GM23338 (cell line): ENCODE measurements around the gene MTHFD1.

Source experiments
- CREB1 ChIP-seq: fragments of 250-450 bp; sonication (Bioruptor Pico); IDR thresholded peaks from 2 replicates; pipeline ENCODE4 v1.5.0; 2020; ENCODE audit warnings: low read depth, mild to moderate bottlenecking, moderate library complexity
- CTCF ChIP-seq, 2 experiments: fragments of 200-600 bp in 1 of 2; sonication (generic) in 1 of 2; conservative IDR thresholded peaks; 2 replicates each; pipeline versions ENCODE4 v1.5.1 to v1.6.1; 2016 to 2017; ENCODE audit warnings: antibody characterized with exemption in 2 of 2, low read depth in 2 of 2, mild to moderate bottlenecking in 2 of 2, moderate library complexity in 1 of 2
- EZH2 ChIP-seq: fragments of 200-600 bp; sonication (generic); IDR thresholded peaks from one replicate; pipeline ENCODE4 v1.8.0; 2017; ENCODE audit warnings: antibody characterized with exemption, mild to moderate bottlenecking, low read depth; ENCODE audit not compliant: unreplicated experiment
- EZH2phosphoT487 ChIP-seq: fragments of 200-600 bp; sonication (generic); IDR thresholded peaks from one replicate; pipeline ENCODE4 v1.8.1; 2018; ENCODE audit warnings: antibody characterized with exemption; ENCODE audit not compliant: unreplicated experiment
- JUNB ChIP-seq: IDR thresholded peaks from one replicate; pipeline ENCODE4 v1.6.1; 2016; ENCODE audit warnings: antibody characterized with exemption; ENCODE audit not compliant: unreplicated experiment
- POLR2AphosphoS5 ChIP-seq: IDR thresholded peaks from 2 replicates; pipeline ENCODE4 v1.6.1; 2016; ENCODE audit warnings: antibody characterized with exemption, low read depth
- STAT1 ChIP-seq: IDR thresholded peaks from one replicate; pipeline ENCODE4 v1.6.1; 2016; ENCODE audit warnings: antibody characterized with exemption; ENCODE audit not compliant: unreplicated experiment
- ZNF114 ChIP-seq: fragments of 250-450 bp; sonication (Bioruptor Pico); IDR thresholded peaks from 2 replicates; pipeline ENCODE4 v1.5.0; 2020; ENCODE audit warnings: mild to moderate bottlenecking, moderate library complexity
- ZNF331 ChIP-seq: fragments of 250-450 bp; sonication (Bioruptor Pico); IDR thresholded peaks from 2 replicates; pipeline ENCODE4 v1.5.0; 2020; ENCODE audit warnings: low read depth, mild to moderate bottlenecking, moderate library complexity
- TF ChIP-seq, protein P1 (sequence below): IDR thresholded peaks from one replicate; pipeline ENCODE4 v1.6.1; 2018; ENCODE audit warnings: antibody characterized with exemption; ENCODE audit not compliant: unreplicated experiment

DNA sequence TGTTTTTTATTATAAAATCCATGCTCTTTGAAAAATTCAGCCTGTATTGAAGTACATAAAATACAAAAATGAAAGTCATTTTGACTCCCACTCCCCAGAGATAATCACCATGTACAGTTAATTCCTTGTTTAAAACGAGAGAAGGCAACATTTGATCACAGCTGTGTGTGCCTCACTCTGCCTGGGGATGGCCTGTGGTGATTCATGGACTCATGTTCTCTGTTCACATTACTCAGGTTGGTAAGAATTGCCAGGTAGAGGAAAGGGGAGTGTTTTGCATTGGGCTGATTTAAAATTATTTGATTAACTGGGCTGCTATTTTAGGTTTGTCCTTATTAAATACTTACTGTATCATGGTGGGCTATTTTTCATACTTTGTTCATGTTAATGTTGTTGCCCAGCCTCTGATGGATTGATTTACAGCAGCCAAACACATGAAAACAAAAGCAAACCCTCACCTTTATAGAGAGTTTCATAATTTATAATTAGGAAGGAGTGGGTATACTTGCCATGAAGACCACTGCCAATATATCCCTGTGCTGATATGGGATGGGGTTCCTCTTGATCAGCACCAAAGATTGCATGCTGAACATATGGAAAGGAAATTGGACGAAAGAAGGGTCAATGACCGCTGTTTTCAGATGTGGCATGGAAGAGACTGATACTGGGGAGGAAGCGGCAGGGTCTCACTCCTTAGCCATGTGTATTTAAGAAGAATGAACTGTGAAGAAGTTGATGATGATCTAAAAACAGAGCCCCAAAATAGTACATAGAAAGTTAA, 119.4 kb downstream of the MTHFD1 start:
- TF ChIP-seq CTCF (conservative IDR thresholded peaks at IDR 0.05; ENCODE audit: low read depth in 2 of 2): no peak
- TF ChIP-seq, protein P1, sequence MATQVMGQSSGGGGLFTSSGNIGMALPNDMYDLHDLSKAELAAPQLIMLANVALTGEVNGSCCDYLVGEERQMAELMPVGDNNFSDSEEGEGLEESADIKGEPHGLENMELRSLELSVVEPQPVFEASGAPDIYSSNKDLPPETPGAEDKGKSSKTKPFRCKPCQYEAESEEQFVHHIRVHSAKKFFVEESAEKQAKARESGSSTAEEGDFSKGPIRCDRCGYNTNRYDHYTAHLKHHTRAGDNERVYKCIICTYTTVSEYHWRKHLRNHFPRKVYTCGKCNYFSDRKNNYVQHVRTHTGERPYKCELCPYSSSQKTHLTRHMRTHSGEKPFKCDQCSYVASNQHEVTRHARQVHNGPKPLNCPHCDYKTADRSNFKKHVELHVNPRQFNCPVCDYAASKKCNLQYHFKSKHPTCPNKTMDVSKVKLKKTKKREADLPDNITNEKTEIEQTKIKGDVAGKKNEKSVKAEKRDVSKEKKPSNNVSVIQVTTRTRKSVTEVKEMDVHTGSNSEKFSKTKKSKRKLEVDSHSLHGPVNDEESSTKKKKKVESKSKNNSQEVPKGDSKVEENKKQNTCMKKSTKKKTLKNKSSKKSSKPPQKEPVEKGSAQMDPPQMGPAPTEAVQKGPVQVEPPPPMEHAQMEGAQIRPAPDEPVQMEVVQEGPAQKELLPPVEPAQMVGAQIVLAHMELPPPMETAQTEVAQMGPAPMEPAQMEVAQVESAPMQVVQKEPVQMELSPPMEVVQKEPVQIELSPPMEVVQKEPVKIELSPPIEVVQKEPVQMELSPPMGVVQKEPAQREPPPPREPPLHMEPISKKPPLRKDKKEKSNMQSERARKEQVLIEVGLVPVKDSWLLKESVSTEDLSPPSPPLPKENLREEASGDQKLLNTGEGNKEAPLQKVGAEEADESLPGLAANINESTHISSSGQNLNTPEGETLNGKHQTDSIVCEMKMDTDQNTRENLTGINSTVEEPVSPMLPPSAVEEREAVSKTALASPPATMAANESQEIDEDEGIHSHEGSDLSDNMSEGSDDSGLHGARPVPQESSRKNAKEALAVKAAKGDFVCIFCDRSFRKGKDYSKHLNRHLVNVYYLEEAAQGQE: no peak
- no peak for TF ChIP-seq EZH2
- no peak for TF ChIP-seq POLR2AphosphoS5
- TF ChIP-seq JUNB: no peak
- no peak for TF ChIP-seq EZH2phosphoT487
- TF ChIP-seq CREB1: no peak
- TF ChIP-seq ZNF114 (CRISPR knock-in tag): no peak
- no peak for TF ChIP-seq ZNF331
- TF ChIP-seq STAT1: no peak
